Measurements from ENCODE around the gene RNF146. TPM values are rescaled to one million over a fixed set of nuclear protein-coding genes. Genes with fewer than 3 reads are reported as not detected.

RNF146 gene, protein sequence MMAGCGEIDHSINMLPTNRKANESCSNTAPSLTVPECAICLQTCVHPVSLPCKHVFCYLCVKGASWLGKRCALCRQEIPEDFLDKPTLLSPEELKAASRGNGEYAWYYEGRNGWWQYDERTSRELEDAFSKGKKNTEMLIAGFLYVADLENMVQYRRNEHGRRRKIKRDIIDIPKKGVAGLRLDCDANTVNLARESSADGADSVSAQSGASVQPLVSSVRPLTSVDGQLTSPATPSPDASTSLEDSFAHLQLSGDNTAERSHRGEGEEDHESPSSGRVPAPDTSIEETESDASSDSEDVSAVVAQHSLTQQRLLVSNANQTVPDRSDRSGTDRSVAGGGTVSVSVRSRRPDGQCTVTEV
- total RNA-seq: 42.6 and 48.3 TPM in 2 replicates

DNA sequence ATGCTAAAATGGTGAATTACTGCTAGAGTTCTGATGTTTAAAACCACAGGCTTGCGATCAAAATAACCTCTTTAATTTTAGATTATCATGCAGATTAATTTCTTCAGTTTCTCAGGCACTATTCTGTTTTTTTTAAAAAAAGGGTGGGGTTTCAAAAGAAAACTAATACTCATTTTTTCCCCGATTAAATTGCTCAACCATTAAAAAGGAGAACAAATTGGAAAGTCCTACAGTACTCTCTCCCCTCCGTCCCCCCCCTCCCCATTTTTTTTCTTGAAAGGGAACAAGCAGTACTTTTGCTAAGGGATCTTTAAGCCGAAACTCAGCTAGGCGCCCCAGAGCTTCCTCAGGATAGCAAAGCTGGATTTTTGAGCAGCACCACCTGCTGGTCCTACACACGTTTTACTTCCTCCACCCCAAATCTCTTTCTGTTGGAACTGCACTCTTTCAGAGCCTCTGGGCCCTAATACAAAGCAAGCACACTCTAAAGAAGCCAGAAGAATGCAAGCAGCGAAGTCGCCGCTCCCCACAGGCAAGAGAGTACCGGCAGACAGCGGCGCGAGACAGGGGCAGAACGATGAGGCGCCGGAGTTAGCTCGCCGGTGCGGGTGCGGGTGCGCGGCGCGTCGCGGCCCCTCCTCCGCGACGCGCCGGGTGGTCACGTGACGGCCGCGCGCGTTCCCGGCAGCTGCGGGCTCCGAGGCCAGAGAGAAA lies at the start of gene RNF146:
Gene RNF146 (plus strand): TSS at position 687 of the 714 bp plus-strand sequence. CDS start 13,475 bp downstream, outside the sequence.

Other genes starting within 250 kb of the RNF146 start
- gene RSPO3, start 148.2 kb upstream of the RNF146 start, total RNA-seq: 5.8 and 6.1 TPM in 2 replicates
- 45.1 and 57.6 TPM in 2 replicates for gene ECHDC1, start 76.7 kb downstream of the RNF146 start, total RNA-seq
- not detected in 2 replicates for gene KIAA0408, start 192.5 kb downstream of the RNF146 start, total RNA-seq